ENCODE results near the gene GFRA1.
"Not testable (repeated sequence)": the region's sequence is repeated elsewhere in the genome, so short reads cannot be mapped to it uniquely, and the experiment has no call there.

Gene GFRA1

GRCh38 chr10:116039612-116040011 is 233.4 kb downstream of the GFRA1 start:
- no peak overlapping the region for H2AK5ac ChIP-seq (ENCODE audit: low read depth, low read length)
- no peak overlapping the region for H2BK5ac ChIP-seq (ENCODE audit: low read length)
- no peak overlapping the region for H3K18ac ChIP-seq (ENCODE audit: low read length)
- no peaks in the 10 kb centered on the region for H3K4me1 ChIP-seq (ENCODE audit: control insufficient read depth in 2 of 2, insufficient read depth in 1 of 2, low read depth in 1 of 2, low read length in 2 of 2)
- DNase-seq (ENCODE audit: low spot score), result no peak
- no peak overlapping the region for H3K27ac ChIP-seq (replicated peaks; ENCODE audit: low read length)
- no peak overlapping the region for H4K8ac ChIP-seq (ENCODE audit: low read depth, low read length)
- H3K14ac ChIP-seq (ENCODE audit: low read length), result no peak overlapping the region
- no peak overlapping the region for H2AFZ ChIP-seq (ENCODE audit: low read length)
- no CpG with 5 or more reads among the region's 6 CpGs for WGBS, 2 donors (ENCODE audit: extremely low coverage in 2 of 2, insufficient read length in 2 of 2, insufficient replicate concordance in 1 of 2)
- no peak overlapping the region for H3K4me2 ChIP-seq (ENCODE audit: insufficient read depth, low read length, poor library complexity, severe bottlenecking)
- H3K9me3 ChIP-seq (replicated peaks in 1 of 2; ENCODE audit: control insufficient read depth in 2 of 2, insufficient read depth in 1 of 2, low read depth in 1 of 2, low read length in 2 of 2), result peaks cover 0 to 2% of the 10 kb centered on the region in 2 donors
- no peak overlapping the region for H3K4ac ChIP-seq (ENCODE audit: low read length)
- no peak overlapping the region for H2BK15ac ChIP-seq (ENCODE audit: low read length)
- H2BK12ac ChIP-seq (ENCODE audit: low read length), result no peak overlapping the region
- H3K9ac ChIP-seq (ENCODE audit: low read depth, low read length, poor library complexity), result no peak overlapping the region
- H4K91ac ChIP-seq (ENCODE audit: low read depth, low read length, poor library complexity), result no peak overlapping the region
- H2BK120ac ChIP-seq (ENCODE audit: low read depth, low read length), result no peak overlapping the region
- H3K23ac ChIP-seq (ENCODE audit: low read depth, low read length, poor library complexity), result no peak overlapping the region
- no peak overlapping the region for H3K4me3 ChIP-seq (ENCODE audit: low read length in 2 of 2)
- no peaks in the 10 kb centered on the region for H3K79me1 ChIP-seq (ENCODE audit: low read depth, low read length)
- no peaks in the 10 kb centered on the region for H3K27me3 ChIP-seq (ENCODE audit: control insufficient read depth in 3 of 3, insufficient read depth in 3 of 3, low read depth in 1 of 3, low read length in 3 of 3)
- no peaks in the 10 kb centered on the region for H3K36me3 ChIP-seq (replicated peaks in 1 of 2; ENCODE audit: control insufficient read depth in 2 of 2, insufficient read depth in 2 of 2, low read length in 2 of 2)

GRCh38 chr10:116038259-116038658 is 234.7 kb downstream of the GFRA1 start:
- no peak for DNase-seq (ENCODE audit: low spot score)
- H2AFZ ChIP-seq (ENCODE audit: low read length), result no peak overlapping the region

GRCh38 chr10:116035406-116035805 is 237.6 kb downstream of the GFRA1 start:
- DNase-seq (ENCODE audit: low spot score); H2BK5ac ChIP-seq (ENCODE audit: low read length); H2AFZ ChIP-seq (ENCODE audit: low read length); H3K27me3 ChIP-seq (ENCODE audit: control insufficient read depth in 3 of 3, insufficient read depth in 3 of 3, low read depth in 1 of 3, low read length in 3 of 3); H3K4me1 ChIP-seq (ENCODE audit: control insufficient read depth in 2 of 2, insufficient read depth in 1 of 2, low read depth in 1 of 2, low read length in 2 of 2); H3K4ac ChIP-seq (ENCODE audit: low read length); H2AK5ac ChIP-seq (ENCODE audit: low read depth, low read length); H3K9ac ChIP-seq (ENCODE audit: low read depth, low read length, poor library complexity); H3K27ac ChIP-seq (replicated peaks; ENCODE audit: low read length); H4K8ac ChIP-seq (ENCODE audit: low read depth, low read length); H3K36me3 ChIP-seq (replicated peaks in 1 of 2; ENCODE audit: control insufficient read depth in 2 of 2, insufficient read depth in 2 of 2, low read length in 2 of 2); H4K91ac ChIP-seq (ENCODE audit: low read depth, low read length, poor library complexity); H2BK120ac ChIP-seq (ENCODE audit: low read depth, low read length); H3K9me3 ChIP-seq (replicated peaks in 1 of 2; ENCODE audit: control insufficient read depth in 2 of 2, insufficient read depth in 1 of 2, low read depth in 1 of 2, low read length in 2 of 2); H2BK15ac ChIP-seq (ENCODE audit: low read length); H3K18ac ChIP-seq (ENCODE audit: low read length); H3K14ac ChIP-seq (ENCODE audit: low read length); H3K79me1 ChIP-seq (ENCODE audit: low read depth, low read length); H2BK12ac ChIP-seq (ENCODE audit: low read length); H3K4me2 ChIP-seq (ENCODE audit: insufficient read depth, low read length, poor library complexity, severe bottlenecking); H3K4me3 ChIP-seq (ENCODE audit: low read length in 2 of 2); H3K23ac ChIP-seq (ENCODE audit: low read depth, low read length, poor library complexity): not testable (repeated sequence)

More at GRCh38 chr10:116038259-116038658, 234.7 kb downstream of the GFRA1 start:
- Histone ChIP-seq H3K4me1 (ENCODE audit: control insufficient read depth in 2 of 2, insufficient read depth in 1 of 2, low read depth in 1 of 2, low read length in 2 of 2) (no peaks in the 10 kb centered on the region), H2BK12ac (ENCODE audit: low read length) (no peak overlapping the region), H2BK15ac (ENCODE audit: low read length) (no peak overlapping the region), H4K8ac (ENCODE audit: low read depth, low read length) (no peak overlapping the region), H3K9me3 (replicated peaks in 1 of 2; ENCODE audit: control insufficient read depth in 2 of 2, insufficient read depth in 1 of 2, low read depth in 1 of 2, low read length in 2 of 2) (peaks cover 0 to 2% of the 10 kb centered on the region in 2 donors), H3K4me3 (ENCODE audit: low read length in 2 of 2) (no peak overlapping the region), H3K36me3 (replicated peaks in 1 of 2; ENCODE audit: control insufficient read depth in 2 of 2, insufficient read depth in 2 of 2, low read length in 2 of 2) (no peaks in the 10 kb centered on the region), H3K14ac (ENCODE audit: low read length) (no peak overlapping the region), H3K9ac (ENCODE audit: low read depth, low read length, poor library complexity) (no peak overlapping the region), H3K23ac (ENCODE audit: low read depth, low read length, poor library complexity) (no peak overlapping the region), H3K27me3 (ENCODE audit: control insufficient read depth in 3 of 3, insufficient read depth in 3 of 3, low read depth in 1 of 3, low read length in 3 of 3) (no peaks in the 10 kb centered on the region), H3K4me2 (ENCODE audit: insufficient read depth, low read length, poor library complexity, severe bottlenecking) (no peak overlapping the region), H2AK5ac (ENCODE audit: low read depth, low read length) (no peak overlapping the region), H2BK120ac (ENCODE audit: low read depth, low read length) (no peak overlapping the region), H2BK5ac (ENCODE audit: low read length) (no peak overlapping the region), H3K27ac (replicated peaks; ENCODE audit: low read length) (no peak overlapping the region), H4K91ac (ENCODE audit: low read depth, low read length, poor library complexity) (no peak overlapping the region), H3K18ac (ENCODE audit: low read length) (no peak overlapping the region), H3K79me1 (ENCODE audit: low read depth, low read length) (no peaks in the 10 kb centered on the region), H3K4ac (ENCODE audit: low read length) (no peak overlapping the region)
- no CpG with 5 or more reads among the region's 3 CpGs for WGBS, 2 donors (ENCODE audit: extremely low coverage in 2 of 2, insufficient read length in 2 of 2, insufficient replicate concordance in 1 of 2)

GRCh38 chr10:116030576-116030975 is 242.4 kb downstream of the GFRA1 start:
- no peak overlapping the region for H3K23ac ChIP-seq (ENCODE audit: low read depth, low read length, poor library complexity)
- no peak overlapping the region for H3K27ac ChIP-seq (replicated peaks; ENCODE audit: low read length)
- H3K27me3 ChIP-seq (ENCODE audit: control insufficient read depth in 3 of 3, insufficient read depth in 3 of 3, low read depth in 1 of 3, low read length in 3 of 3), result no peaks in the 10 kb centered on the region
- H2BK120ac ChIP-seq (ENCODE audit: low read depth, low read length), result no peak overlapping the region
- H3K18ac ChIP-seq (ENCODE audit: low read length), result no peak overlapping the region
- H3K4me3 ChIP-seq (ENCODE audit: low read length in 2 of 2), result no peak overlapping the region
- H2AK5ac ChIP-seq (ENCODE audit: low read depth, low read length), result no peak overlapping the region
- no peak overlapping the region for H2AFZ ChIP-seq (ENCODE audit: low read length)
- H2BK15ac ChIP-seq (ENCODE audit: low read length), result no peak overlapping the region
- H4K91ac ChIP-seq (ENCODE audit: low read depth, low read length, poor library complexity), result no peak overlapping the region
- H4K8ac ChIP-seq (ENCODE audit: low read depth, low read length), result no peak overlapping the region
- no peak overlapping the region for H3K14ac ChIP-seq (ENCODE audit: low read length)
- H3K79me1 ChIP-seq (ENCODE audit: low read depth, low read length), result no peaks in the 10 kb centered on the region
- no peak overlapping the region for H3K4me2 ChIP-seq (ENCODE audit: insufficient read depth, low read length, poor library complexity, severe bottlenecking)
- no CpG with 5 or more reads among the region's 3 CpGs for WGBS, 2 donors (ENCODE audit: extremely low coverage in 2 of 2, insufficient read length in 2 of 2, insufficient replicate concordance in 1 of 2)
- no peak overlapping the region for H2BK5ac ChIP-seq (ENCODE audit: low read length)
- no peaks in the 10 kb centered on the region for H3K9me3 ChIP-seq (replicated peaks in 1 of 2; ENCODE audit: control insufficient read depth in 2 of 2, insufficient read depth in 1 of 2, low read depth in 1 of 2, low read length in 2 of 2)
- H3K36me3 ChIP-seq (replicated peaks in 1 of 2; ENCODE audit: control insufficient read depth in 2 of 2, insufficient read depth in 2 of 2, low read length in 2 of 2), result no peaks in the 10 kb centered on the region
- no peak overlapping the region for H2BK12ac ChIP-seq (ENCODE audit: low read length)
- no peak for DNase-seq (ENCODE audit: low spot score)
- no peak overlapping the region for H3K4ac ChIP-seq (ENCODE audit: low read length)
- H3K4me1 ChIP-seq (ENCODE audit: control insufficient read depth in 2 of 2, insufficient read depth in 1 of 2, low read depth in 1 of 2, low read length in 2 of 2), result no peaks in the 10 kb centered on the region
- H3K9ac ChIP-seq (ENCODE audit: low read depth, low read length, poor library complexity), result no peak overlapping the region
